DOHH2 (cell line): Measurements from ENCODE around the gene PIH1D2.

Source experiments
- H3F3A ChIP-seq: fragments of 200-600 bp; sonication (generic), shearing (Covaris generic); 2 replicates; pipeline ENCODE4 v1.6.0; 2016; ENCODE audit warnings: antibody characterized with exemption, mild to moderate bottlenecking; ENCODE audit not compliant: control insufficient read depth, insufficient read depth
- H3K27ac ChIP-seq: fragments of 200-600 bp; sonication (generic); 2 replicates; pipeline ENCODE4 v1.5.1; 2014; ENCODE audit warnings: low read depth, mild to moderate bottlenecking, low read length, moderate library complexity
- H3K27me3 ChIP-seq: fragments of 200-600 bp; sonication (generic); 2 replicates; pipeline ENCODE4 v1.6.1; 2014; ENCODE audit warnings: mild to moderate bottlenecking, low read length, mixed read lengths; ENCODE audit not compliant: control insufficient read depth
- H3K36me3 ChIP-seq: fragments of 200-600 bp; sonication (generic); 2 replicates; pipeline ENCODE4 v1.6.1; 2014; ENCODE audit warnings: mild to moderate bottlenecking, low read length, moderate library complexity, mixed read lengths; ENCODE audit not compliant: control insufficient read depth
- H3K4me1 ChIP-seq: fragments of 200-600 bp; sonication (generic); 2 replicates; pipeline ENCODE4 v1.6.1; 2014; ENCODE audit warnings: mild to moderate bottlenecking, low read length, mixed read lengths; ENCODE audit not compliant: control insufficient read depth
- H3K4me2 ChIP-seq: fragments of 200-600 bp; sonication (generic); 2 replicates; pipeline ENCODE4 v1.6.0; 2014; ENCODE audit warnings: mild to moderate bottlenecking, low read length, moderate library complexity
- H3K4me3 ChIP-seq: fragments of 200-600 bp; sonication (generic); 2 replicates; pipeline ENCODE4 v1.5.1; 2014; ENCODE audit warnings: mild to moderate bottlenecking, low read length, mixed read lengths
- H3K79me2 ChIP-seq: fragments of 200-600 bp; sonication (generic); 2 replicates; pipeline ENCODE4 v1.6.1; 2014; ENCODE audit warnings: mild to moderate bottlenecking, low read length, mixed read lengths; ENCODE audit not compliant: control insufficient read depth
- H3K9me2 ChIP-seq: fragments of 200-600 bp; sonication (generic); replicated peaks from 2 replicates; pipeline ENCODE4 v1.6.1; 2014; ENCODE audit warnings: mild to moderate bottlenecking, low read length, mixed read lengths; ENCODE audit not compliant: control insufficient read depth
- H3K9me3 ChIP-seq: fragments of 200-600 bp; sonication (generic); 2 replicates; pipeline ENCODE4 v1.6.1; 2014; ENCODE audit warnings: antibody characterized with exemption, low read length, mixed read lengths; ENCODE audit not compliant: control insufficient read depth, insufficient read depth
- H4K20me1 ChIP-seq: fragments of 200-600 bp; sonication (generic); 2 replicates; pipeline ENCODE4 v1.6.0; 2014; ENCODE audit warnings: low read depth, mild to moderate bottlenecking, antibody characterized with exemption, low read length, moderate library complexity; ENCODE audit not compliant: control insufficient read depth, insufficient read depth
- EZH2phosphoT487 ChIP-seq: fragments of 200-600 bp; sonication (generic); IDR thresholded peaks from 2 replicates; pipeline ENCODE4 v1.6.1; 2017; ENCODE audit warnings: borderline replicate concordance, mild to moderate bottlenecking, antibody characterized with exemption, low read length, moderate library complexity, mixed read lengths
- TF ChIP-seq, protein P1 (sequence below): fragments of 200-600 bp; sonication (generic); IDR thresholded peaks from one replicate; pipeline ENCODE4 v1.5.1; 2014; ENCODE audit warnings: antibody characterized with exemption, mild to moderate bottlenecking, low read depth, low read length; ENCODE audit not compliant: poor library complexity, severe bottlenecking

PIH1D2 gene

DNA sequence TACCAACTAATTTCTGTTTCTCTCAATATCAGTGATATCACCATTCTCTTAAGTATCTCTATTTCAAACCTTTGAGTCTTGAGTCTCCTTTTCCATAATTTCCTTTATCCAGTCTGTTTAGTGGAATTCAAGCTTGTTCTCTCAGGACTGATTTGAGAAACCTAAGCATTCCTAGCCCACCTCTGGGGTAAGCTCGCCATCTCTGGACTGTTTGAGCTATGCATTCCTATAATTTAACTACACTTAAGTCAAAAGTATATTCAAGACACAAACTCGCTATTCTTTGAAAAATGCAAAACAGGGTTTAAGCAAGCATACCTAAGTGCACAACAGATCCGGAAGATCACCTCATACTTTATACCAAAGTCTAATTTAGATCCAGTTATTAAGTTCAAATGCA lies 50.7 kb downstream of the PIH1D2 start:
- Histone ChIP-seq H3K4me3 (peak overlapping the region; percentile 95), H4K20me1 (no peaks in the 10 kb centered on the region), H3F3A (peaks cover 11% of the 10 kb centered on the region), H3K36me3 (peaks cover 21% of the 10 kb centered on the region), H3K27me3 (no peaks in the 10 kb centered on the region), H3K4me2 (peak overlapping the region; percentile 92), H3K79me2 (peaks cover 37% of the 10 kb centered on the region), H3K9me2 (no peaks in the 10 kb centered on the region), H3K27ac (peak overlapping the region; percentile 94), H3K4me1 (peaks cover 25% of the 10 kb centered on the region), H3K9me3 (no peaks in the 10 kb centered on the region)
- TF ChIP-seq, protein P1, sequence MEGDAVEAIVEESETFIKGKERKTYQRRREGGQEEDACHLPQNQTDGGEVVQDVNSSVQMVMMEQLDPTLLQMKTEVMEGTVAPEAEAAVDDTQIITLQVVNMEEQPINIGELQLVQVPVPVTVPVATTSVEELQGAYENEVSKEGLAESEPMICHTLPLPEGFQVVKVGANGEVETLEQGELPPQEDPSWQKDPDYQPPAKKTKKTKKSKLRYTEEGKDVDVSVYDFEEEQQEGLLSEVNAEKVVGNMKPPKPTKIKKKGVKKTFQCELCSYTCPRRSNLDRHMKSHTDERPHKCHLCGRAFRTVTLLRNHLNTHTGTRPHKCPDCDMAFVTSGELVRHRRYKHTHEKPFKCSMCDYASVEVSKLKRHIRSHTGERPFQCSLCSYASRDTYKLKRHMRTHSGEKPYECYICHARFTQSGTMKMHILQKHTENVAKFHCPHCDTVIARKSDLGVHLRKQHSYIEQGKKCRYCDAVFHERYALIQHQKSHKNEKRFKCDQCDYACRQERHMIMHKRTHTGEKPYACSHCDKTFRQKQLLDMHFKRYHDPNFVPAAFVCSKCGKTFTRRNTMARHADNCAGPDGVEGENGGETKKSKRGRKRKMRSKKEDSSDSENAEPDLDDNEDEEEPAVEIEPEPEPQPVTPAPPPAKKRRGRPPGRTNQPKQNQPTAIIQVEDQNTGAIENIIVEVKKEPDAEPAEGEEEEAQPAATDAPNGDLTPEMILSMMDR = peak; percentile 33
- TF ChIP-seq EZH2phosphoT487 = no peak

DNA sequence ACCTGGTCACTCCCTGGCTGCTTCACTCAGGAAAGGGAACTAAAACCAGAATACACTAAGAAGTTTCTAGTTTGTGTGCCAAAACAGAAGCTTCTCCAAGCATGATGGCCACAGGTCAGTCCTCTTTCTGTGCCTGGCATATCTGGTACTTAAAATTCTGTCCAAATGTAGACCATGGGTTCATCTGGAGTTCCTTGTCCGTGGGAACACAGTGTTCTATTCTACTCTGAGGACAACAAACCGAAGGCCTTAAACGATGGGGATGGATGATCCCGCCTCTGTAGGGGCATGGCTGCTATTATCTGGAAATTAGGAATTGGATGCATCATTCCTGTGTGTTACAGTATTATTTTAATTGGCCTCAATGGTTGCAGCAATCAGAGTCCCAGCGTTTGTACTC lies 54.8 kb downstream of the PIH1D2 start:
- no peak for TF ChIP-seq EZH2phosphoT487
- TF ChIP-seq, protein P1 = no peak
- Histone ChIP-seq H3K4me3 (no peak overlapping the region), H3K79me2 (peaks cover 12% of the 10 kb centered on the region), H3K4me1 (peaks cover 34% of the 10 kb centered on the region), H3K27me3 (no peaks in the 10 kb centered on the region), H3K9me3 (no peaks in the 10 kb centered on the region), H3F3A (peaks cover 7% of the 10 kb centered on the region), H3K27ac (no peak overlapping the region), H3K4me2 (no peak overlapping the region), H3K9me2 (no peaks in the 10 kb centered on the region), H4K20me1 (no peaks in the 10 kb centered on the region), H3K36me3 (no peaks in the 10 kb centered on the region)
